Daoy (cell line): ENCODE results near the gene LRRC4. TPM values are rescaled to one million over a fixed set of nuclear protein-coding genes. Genes with fewer than 3 reads are reported as not detected.

Experiments
- DNase-seq: peaks from one replicate; pipeline ENCODE4 v3.0.0-alpha.2; 2015; ENCODE audit warnings: low read depth
- total RNA-seq: library from RNA; depleted of rRNA; stranded (reverse); fragments of >200 nt; shearing (Covaris generic); gene quantifications from 2 replicates; pipeline ENCODE4 v1.2.3, GENCODE V29; 2014

Gene LRRC4
- total RNA-seq, 1 experiment from 2014 or later, result 0.51 TPM

DNA sequence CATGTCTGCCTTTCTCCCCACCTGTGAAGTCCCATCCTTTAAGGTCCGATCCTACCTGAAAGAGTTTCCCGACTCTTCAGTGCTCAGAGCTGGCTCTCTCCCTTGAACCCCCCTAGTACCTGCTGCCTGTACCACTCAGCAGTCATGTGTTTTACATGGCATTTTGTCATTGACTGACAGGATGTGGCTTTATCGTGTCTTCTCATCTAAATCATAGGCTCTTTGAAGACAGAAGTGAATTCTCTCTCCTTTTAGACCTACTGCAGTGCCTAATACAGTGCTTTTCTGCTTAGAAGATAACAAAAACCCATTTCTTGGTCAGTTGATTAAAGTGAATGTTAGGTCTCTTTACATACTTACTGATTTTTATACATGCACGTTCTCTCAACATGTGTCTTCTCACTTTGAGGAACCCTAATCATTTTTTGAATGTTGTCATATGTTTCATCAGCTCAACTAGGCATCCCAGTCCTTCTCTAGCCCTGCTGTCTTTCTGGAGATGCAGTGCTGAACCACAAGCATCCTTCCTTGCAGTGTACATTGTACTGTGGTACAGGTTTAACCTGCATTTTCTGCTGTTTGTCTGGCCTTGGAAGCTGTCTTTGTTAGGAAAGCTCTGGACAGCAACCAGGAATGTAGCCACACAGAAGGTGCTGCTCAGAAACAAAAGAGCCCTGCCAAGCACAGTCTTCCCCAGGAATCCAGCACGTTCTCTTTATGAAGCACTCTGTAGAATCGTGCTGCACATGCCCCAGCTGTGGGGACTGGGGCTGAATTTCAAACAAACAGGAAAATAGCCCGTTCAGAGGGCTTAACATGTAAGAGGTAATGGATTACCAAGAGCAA, 28.1 kb upstream of the LRRC4 start:
- DNase-seq, result no peak

DNA sequence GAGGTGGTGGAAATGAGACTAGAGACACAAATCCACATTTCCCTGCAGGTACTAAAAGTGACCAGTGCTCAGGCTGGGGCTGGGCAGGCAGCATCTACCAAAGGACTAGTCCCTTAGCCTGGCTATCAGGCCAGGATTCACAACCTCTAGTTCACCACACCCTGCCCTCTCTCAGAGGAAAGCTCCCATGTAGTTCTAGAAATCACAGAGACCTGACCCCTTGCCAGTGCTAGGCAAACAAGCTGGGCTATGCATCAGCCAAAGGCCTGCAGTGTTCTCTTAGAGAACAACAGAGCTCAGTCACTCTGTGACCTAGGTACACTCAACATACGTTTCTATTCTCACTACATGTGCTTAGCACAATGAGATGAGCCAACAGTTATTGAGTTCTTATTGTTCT, 26.7 kb upstream of the LRRC4 start:
- DNase-seq, result no peak

DNA sequence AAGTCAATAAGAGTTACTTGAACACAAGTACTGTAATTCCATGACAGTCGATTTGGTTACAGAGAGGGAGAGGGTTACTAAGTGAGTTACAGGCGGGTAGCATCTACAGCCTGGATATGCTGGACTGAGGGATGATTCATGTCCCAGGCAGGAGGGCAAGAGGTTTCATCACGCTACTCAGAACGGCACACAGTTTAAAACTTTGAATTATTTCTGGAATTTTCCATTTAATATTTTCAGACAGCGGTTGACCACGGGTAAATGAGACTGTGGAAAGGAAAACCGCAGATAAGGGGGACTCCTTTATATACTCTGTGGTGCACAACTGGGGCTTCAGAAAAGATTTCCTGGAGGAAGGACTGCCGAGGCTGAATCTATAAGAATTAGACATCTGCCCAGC, 25.7 kb upstream of the LRRC4 start:
- DNase-seq, result peak; percentile 83

DNA sequence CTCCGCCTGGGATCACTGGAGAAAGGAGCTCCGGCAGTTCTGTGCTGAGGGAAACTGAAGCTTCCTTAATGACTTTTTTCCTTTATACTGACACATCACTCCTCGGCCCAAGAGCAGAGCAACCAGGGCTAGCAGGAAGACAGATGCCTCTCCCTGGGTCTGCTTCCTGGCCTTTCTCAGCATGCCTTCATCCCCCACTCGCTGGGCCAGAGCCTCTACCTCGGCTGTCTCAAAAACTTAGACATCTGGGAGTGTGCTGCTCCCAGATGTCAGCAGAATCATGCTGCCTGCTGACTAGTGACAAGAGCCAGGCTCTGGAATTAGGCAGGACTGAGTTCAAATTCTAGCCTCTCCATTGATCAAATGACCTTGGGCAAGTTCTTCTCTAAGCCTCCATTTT, 24.4 kb upstream of the LRRC4 start:
- DNase-seq, result no peak

DNA sequence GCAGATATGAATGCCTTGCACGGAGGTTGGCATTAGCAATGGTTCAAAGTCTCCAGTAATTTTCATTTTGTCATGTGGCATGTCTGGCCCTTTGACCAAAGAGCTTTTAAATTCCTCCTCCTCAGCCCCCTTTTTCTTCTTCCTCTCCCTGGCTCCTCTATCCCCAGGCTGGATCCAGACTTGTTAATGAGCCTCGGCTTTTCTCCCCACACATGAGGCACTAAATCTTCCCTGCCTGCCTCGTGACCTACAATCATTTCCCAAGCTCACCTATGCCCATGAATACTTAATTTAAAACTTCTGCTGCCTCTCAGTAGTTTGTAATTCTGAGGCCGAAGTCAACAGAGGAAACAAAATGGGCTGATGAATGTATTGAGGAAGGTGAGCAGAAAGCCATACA, 23.3 kb upstream of the LRRC4 start:
- DNase-seq, result no peak

DNA sequence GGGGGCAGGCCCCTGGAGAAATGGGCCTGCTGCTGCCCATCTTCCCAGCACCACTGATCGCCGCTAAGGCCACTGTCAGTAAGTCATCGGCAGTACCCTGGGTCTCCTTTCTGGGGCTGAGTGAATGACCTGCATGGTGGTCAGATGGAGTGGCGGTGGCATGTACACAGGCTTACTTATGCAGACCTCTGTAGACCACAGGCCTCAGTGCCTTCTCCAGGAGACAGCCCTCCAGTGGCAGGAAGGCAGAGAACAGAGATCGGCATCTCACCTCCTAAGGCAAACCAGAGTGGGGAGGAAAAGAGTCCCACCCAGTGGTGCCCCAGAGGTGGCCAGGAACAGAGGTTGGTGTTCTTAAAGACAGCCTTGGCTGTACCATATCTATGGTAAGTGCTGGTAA, 22.8 kb upstream of the LRRC4 start:
- no peak for DNase-seq

DNA sequence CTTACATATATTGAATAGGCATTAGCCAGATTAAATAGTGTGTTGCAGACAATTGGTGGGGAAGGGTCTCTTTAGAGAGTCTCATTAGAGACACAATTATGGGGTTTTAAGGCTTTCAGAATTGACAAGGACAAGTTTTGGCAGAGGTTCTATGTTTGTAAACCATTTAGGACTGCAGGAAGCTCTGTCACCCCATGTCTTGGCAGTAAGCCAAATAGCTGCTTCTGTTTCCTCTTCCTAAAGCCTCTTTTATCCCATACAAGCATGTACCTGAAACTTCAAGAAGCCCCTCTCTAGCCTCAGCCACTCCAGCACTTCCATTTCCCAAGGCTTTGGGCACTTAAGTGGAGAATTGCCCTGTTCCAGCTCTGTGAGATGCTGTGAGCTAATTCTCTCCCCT, 21.8 kb upstream of the LRRC4 start:
- peak; percentile 53 for DNase-seq

DNA sequence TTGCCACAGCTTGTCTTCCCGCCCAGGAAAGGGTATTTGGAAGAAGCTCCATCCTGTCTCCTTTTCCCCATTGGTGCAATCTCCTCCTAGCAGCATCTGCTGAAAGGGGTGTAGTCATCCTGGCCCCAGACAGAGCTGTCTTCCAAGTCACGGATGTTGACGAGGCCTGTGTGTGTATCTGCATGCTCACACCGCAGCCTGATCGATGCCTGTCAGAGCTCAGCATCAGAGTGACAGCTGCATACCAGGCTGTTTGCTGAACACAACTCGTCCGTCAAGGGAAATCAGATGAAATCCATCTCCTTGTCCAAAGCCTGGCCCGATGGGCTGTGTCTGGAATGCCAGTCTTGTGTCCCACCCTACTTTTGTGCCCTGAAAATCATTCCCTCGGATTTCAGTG, 21.2 kb upstream of the LRRC4 start:
- no peak for DNase-seq

DNA sequence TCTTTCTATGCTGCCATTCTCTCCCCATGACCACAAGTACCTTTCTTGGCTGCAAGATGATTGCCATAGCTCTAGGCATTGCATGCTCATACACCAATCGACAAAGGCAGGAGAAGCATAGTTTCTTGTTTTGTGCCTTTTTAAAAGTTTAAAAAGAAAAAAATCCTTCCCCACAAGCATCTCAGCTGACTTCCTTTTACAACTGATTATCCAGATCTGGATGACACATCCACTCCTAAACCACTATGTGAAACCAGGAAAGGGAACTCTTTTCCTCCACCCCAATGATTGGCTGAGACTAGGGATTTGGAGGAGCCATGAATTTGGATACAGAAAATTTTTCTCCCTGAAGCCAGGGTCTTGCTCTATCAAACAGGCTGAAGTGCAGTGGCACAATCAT, 14.5 kb upstream of the LRRC4 start:
- DNase-seq, result peak; percentile 58

DNA sequence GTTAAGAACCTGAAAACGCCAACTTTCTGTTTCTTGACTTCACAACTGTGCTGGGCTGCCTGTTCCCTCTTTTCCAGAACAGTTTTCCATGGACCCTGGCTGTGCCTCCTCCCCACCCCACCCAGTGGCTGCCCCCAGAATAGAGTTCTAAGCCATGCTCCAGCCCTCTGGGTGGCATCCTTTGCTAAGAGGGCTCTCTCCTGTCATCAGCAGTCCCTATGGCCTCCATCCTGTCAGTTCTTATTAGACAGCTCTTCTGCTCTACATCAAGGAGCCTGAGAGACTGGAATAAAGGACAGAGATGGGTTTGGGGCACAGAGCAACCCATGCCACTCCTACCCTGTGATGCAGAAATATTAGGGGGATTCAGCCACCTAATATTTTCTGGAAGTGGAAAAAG, 13.9 kb upstream of the LRRC4 start:
- DNase-seq, result no peak

DNA sequence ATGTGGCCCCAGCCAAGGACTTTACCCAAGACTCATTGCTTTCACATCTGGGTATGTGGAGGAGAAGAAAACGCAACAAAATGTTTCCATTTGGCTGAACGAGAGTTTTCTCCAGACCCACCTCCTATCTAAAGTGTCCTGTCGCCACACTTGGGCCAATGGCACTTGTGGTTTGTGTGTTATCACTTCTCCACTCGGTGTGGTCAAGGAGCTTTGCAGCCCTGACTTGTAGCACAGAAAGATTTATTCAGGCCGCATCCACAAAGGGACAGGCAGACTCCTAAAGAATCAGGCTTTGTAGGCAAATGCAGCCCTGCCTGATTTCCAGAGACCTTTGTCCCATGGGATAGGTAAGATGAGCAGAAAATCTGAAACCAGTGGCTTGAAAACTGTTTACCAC, 12.8 kb upstream of the LRRC4 start:
- DNase-seq, result no peak

DNA sequence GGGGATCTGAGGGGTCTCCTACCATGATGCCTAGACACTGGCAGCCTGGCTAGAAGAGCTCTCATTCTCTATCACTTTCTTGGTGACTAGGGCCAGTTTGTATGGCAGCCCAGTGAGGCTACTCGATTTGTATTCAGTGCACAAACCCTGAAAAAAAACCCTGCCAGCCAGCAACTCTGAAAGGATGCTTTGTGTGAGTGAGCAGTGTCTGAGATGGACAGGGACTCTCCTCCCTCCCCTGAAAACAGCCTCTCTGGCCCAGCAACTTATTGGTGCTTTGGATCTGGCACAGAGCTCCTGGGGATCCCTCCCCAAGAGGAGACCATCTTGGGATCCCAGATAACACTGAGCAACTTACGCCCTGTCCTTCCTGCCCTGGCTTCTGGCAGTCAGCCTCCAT, 10.8 kb upstream of the LRRC4 start:
- DNase-seq, result no peak

DNA sequence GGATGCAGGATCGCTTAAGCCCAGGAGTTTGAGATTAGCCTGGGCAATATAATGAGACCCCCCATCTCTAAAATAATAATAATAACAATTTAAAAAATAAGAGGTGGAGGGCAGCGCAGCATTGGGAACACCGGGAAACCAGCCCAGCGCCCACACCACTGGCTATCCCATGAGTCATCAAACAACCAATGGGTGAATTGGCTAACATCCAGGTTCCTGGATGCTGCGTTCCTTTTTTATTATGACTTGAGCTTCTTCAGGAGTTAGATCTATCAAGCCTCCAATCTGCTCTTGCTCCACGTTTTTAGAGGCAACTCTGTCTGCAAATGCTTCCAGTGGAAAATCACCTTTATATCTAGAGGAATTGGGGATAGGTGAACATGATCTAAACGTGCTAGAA, 10.0 kb upstream of the LRRC4 start:
- peak; percentile 85 for DNase-seq

DNA sequence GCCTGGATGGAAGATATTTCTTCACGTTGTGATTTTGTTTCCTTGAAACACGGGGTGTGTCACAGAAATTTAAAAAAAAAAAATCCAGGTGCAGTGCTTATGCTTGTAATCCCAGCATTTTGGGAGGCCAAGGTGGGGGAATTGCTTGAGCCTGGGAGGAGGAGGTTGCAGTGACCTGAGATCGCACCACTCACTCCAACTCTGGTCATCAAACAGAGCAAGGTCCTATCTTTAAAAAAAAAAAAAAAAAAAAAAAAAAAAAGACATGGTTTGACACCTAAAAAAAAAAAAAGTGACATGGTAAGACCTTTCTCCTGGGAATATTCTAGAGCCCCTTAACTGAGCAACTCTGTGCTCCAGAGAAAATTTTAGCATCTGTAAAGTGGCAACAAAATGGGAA, 9.0 kb upstream of the LRRC4 start:
- no peak for DNase-seq

DNA sequence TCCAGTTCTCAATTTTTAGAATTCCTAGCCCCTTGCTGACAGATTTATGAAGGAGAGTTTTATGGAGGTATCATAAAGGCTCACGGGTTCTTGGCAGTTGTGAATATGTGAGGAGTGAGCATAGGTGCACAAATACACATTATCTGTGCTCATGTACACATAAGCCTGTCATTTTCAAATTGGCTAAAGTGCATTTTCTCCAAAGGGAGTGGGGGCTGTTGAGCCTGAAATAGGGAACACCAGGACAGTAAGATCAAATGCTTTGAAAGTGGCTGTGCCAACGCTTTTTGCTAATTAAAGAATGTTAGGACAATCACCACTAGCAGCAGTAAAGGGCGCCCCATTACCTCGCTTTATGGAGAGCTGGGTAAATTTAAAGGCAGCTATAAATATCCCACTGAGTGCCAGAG, 8.3 kb upstream of the LRRC4 start:
- DNase-seq, result no peak

DNA sequence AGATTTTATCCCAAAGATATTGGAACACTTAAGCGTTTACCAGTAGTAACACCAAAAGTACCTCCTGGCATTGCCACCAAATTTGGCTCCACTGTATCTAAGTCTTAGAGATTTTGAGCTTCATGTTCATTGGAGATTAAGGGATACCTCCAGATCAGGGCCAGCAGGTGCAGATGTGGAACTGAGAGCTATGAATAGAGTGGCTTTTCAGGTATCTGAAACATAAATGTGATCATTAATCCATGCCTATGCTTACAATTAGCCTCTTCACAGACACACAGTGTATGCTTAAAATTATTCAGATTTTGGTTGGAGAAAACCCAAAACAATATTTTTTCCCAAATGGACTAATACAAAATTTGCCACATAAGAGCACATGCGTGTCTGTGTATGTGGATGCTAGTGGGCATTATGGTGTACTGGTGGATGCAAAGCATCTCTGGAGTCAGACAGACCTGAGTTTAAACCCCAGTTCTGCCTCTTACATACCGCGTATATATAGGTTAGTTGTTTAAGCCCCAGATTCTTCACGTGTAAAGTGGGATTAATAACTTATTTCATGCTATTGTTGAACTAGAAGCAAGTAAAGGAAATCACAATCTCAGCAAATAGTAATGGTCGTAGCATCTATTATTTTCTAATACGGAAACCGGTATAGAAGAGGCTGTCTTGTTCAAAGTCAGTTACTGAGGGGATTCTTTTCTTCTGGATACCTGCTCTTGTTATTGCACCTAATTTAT, 6.8 kb upstream of the LRRC4 start:
- no peak for DNase-seq

DNA sequence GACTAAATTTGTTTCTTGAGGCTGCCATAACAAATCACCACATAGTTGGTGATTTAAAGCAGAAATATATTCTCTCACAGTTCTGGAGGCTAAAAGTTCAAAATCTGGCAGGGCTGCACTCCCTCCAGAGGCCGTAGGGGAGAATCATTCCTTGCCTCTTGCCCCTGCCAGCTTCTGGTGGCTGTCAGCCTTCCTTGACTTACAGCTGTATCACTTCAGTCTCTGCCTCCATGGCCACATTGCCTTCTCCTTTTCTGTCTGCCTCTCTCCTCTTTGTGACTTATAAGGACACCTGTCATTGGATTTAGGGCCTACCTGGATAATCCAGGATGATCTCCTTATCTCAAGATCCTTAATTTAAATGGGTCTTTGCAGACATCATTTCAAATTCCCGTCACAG, 5.8 kb upstream of the LRRC4 start:
- DNase-seq, result no peak

DNA sequence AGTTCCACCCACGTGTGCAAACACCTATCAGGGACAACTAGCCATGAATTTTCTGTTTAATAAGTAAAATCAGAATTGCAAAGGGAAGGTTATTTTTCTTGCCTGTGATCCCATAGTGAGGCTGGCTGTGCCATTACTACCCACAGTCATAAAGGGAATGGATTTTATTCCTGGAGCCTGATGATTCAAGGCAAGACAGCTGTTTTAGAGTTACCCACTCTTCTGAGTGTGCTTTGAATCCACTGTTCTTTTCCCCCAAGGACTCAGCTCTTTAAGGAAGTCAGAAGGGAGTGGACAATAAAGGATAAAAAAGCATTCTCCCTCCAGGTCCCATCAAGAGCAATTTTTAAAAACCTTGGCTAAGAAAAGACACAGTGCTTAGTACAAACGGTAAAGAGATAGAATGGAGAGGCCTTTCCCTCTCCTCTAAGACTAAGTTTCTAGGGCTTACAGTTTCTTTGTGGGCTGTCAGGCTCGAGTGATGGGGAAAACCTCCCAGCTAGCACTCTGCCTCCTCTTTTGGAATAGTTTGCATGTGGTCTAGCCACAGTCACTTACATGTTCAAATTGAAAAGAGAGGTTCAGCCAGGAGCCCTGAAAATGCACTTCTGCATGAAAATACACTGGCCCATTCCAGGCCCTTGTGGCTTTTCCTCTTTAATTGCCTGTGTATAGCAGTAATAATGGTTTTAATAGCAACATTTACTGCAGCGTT, 5.1 kb upstream of the LRRC4 start:
- DNase-seq, result no peak

DNA sequence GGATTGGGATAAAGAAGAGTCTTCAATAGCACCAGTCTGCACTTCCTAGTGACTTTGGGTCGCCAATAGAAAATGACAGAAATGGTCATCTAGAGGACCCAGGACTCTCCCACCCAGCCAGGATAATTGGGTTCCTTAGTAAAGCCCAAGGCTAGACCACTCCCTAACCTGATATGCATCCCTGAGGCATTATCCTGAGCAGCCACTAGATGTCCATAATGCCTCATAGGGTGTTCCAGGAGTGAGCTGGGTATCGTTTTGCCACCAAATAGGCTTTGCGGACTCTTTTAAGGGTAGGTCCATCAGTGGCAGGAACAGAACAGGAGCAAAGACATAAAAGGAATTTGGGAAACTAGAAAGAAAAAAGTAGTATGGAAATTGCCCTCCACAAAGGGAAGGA, 4.5 kb upstream of the LRRC4 start:
- peak; percentile 43 for DNase-seq

DNA sequence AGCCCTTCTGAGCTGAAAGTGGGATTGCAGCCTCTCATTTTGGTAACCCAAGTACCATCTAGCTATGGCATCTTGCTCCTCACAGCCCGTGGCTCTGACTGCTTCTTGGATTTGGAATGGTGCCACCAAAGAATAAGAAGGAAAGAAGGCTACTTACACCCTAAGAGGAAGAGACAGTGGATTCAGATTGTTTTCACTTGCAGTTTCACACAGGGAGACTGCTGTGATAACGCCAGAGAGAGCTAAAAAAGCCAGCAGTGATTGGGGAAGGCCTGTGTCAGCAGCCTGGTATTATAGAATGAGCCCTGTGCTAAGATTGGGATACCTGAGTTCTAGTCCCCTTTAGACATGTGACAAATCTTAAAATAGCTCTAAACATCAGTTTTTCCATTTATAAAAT, 3.6 kb upstream of the LRRC4 start:
- DNase-seq, result no peak

DNA sequence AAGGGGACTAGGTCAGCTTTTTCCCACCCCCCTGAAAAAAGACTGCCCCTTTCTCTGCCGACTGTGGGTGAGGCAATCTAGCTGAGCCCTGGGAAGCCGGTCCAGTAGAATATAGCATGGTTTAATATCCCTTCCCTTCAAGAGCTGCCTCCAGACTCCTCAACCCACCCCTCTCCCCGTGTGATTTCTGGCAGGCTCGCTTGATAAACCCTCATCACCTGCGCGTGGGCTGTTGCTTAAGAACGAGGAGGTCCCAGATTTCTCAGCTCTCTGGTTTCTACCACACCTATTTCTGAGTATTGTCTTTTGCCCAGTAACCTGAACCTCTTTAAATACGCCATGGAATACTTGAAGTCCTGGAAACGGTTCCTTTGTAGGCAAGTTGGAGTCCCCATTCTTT, 2.0 kb upstream of the LRRC4 start:
- no peak for DNase-seq

DNA sequence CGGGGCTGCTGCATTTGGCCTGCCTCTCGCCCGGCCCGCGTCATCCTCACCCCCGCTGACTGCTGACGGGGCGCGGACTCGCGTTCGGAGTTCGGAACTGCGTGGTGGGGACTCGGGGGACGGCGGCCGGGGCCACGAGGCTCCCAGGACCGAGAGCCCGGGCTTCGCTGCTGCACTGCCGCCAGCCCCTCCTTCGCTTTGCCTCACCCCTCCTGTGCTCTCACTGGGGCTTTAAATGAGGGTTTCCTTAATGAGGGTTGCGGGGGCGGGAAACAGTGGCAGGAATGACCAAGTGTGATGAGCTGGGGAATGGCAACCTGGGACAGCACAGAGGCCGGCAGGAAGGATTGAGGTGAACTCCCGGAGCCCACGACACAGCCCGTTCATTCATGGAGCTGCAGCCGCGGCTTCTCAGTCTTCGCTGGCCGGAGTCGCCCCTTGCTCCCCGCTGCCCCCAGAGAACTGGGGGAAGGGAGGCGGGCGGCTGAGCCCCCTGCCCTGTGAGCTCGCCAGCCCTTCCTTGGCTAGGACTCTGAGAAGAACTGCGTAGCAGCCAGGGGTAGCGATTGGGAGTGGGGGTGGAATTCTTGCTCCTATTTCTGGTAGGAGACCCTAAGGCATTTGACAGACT, 1.5 kb upstream of the LRRC4 start:
- no peak for DNase-seq
